Myometrial cell (primary cell): ENCODE data around the gene ZNF524. TPM values are rescaled to one million over a fixed set of nuclear protein-coding genes. Genes with fewer than 3 reads are reported as not detected.

ENCODE experiments used
- total RNA-seq: library from RNA; depleted of rRNA; stranded (reverse); fragments of >200 nt; gene quantifications from 2 replicates; pipeline ENCODE4 v1.2.3, GENCODE V29; 2015

The ZNF524 gene, protein sequence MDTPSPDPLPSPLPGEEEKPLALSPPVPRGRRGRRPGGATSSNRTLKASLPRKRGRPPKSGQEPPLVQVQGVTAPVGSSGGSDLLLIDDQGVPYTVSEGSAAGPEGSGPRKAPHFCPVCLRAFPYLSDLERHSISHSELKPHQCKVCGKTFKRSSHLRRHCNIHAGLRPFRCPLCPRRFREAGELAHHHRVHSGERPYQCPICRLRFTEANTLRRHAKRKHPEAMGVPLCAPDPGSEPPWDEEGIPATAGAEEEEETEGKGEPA
- 10.5 and 35.7 TPM in 2 replicates for total RNA-seq

DNA sequence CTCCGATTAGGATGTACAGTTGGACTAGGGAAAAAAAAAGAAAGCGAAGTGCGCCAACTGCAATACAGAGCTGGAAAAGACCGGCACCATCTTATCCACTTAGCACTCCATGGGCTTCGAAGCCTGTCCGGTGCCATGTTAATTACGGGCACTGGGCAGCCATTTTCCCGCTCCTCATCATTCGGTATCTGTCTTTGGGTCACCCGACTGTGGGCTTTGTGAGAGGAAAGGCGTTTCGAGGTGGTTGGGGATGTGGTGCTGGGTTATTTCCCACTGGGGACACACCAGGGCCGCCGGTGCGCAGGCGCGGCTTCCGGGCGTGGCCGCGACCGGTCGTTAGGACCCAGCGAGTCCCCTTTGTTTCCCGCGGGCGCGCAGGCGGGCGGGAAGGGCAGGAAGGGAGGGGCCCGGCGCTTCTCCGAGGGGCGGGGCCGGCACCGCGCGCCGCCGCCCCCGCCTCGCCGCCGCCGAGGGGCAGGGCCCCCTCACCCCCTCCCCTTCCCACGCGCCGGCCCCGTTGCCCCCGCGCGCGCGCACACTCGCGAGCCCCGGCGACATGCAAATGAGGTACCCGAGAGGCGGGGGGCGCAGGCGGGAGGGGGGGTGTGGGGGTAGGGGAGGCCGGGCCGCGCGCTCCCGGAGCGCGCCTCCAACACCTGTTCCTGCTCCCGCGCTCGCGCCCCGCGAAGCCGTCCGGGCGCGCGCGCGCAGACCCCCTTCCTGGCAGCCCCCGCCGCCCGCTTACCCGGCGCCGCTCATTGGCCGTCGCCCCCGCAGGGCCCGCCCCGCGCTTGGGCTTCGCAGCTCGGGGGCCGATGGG, at the start of gene ZNF524:
TSS of gene ZNF524 (plus strand) at position 447 of the 820 bp plus-strand sequence. CDS start 1,825 bp downstream, outside the sequence.

DNA sequence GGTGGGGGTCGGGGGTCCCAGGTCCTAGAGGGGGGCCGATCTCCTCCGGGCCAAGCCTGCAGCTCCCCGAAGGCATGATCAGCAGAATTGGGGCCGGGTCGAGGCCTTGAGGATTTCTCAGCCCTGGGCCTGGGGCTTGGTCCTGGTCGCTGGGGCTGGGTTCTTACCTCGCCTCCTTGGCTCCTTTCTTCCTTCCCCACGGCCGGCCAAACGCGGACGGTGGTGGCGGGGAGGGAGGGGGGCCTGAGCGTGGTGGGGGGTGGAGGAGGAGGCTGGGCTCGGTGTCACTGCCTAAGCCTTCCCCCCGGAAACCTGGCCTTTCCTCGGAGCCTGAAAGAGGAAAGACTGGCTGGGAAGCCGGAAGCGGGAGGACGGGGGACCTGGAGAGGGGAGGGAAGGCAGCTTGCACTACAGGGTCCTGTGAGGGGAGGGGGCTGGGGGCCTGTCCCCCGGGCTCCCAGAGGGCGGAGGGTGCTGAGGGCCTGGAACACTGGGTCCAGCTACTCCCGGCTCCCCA, 19.4 kb upstream of the ZNF524 start, which contains the start of gene ZNF579:
TSS of gene ZNF579 (minus strand) at position 221 of the 517 bp plus-strand sequence. CDS start 1,209 bp downstream, outside the sequence.

DNA sequence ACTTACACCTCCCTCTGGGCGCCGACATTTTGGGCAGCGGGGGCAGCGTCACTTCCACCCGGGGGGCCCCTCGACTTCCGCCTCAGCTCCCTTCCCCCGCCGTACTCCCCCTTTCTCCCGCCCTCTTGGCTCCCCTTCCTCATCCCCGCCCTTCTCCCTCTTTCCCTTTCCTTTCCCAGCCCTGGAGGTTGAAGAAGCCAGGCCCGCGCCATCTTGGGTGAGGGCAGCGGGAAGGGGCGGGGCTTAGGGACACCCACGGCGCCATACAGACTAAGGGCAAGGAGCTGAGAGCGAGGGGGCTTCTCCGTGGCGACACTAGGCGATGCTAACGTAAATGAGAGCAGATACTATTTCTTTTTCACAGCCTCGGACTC, 633 bp upstream of the ZNF524 start, which contains the start of gene FIZ1:
TSS of gene FIZ1 (minus strand) at position 50 of the 374 bp plus-strand sequence. CDS start 1,652 bp downstream, outside the sequence.

DNA sequence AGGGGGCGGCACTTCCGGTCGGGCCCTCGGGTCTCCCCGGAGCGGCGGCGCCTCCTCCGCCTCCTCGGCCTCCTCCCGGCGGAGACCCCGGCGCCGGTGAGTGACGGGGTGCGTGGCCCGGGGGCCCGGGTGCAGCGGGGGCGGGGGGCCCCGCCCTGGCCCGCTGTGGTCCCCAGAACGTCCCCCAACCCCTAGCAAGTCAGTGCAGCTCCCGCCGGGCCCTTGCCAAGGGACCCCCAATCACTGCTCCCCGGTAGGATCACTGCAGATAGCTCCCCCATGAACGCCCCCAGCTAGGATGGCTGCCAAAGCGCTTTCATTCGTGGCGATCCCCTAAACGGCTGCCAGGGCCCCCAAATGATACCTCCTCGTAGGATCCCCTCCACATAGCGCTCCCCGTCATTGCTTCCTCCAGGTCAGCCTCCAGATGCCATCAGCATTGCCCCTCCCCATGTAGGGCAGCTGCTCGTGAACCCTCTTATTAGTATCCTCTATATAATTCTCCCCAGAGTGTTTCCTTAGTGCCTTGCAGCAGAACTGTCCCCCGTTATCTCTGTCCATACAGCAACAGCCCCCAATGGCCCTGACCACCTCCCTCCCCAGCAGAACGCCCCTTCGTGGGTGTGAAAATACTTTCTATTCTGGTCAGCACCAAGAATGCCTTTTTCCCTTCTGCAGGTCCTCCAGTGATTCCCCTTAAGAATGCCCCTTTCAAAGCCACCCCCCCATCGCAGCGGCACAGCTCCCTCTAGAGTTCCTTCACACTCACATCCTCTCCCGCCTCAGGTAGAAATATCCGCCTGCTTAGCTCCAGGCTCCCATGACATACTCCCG, 5.8 kb downstream of the ZNF524 start, which contains the start of gene ZNF865:
TSS of gene ZNF865 (plus strand) at position 11 of the 834 bp plus-strand sequence. CDS start 7,972 bp downstream, outside the sequence.

DNA sequence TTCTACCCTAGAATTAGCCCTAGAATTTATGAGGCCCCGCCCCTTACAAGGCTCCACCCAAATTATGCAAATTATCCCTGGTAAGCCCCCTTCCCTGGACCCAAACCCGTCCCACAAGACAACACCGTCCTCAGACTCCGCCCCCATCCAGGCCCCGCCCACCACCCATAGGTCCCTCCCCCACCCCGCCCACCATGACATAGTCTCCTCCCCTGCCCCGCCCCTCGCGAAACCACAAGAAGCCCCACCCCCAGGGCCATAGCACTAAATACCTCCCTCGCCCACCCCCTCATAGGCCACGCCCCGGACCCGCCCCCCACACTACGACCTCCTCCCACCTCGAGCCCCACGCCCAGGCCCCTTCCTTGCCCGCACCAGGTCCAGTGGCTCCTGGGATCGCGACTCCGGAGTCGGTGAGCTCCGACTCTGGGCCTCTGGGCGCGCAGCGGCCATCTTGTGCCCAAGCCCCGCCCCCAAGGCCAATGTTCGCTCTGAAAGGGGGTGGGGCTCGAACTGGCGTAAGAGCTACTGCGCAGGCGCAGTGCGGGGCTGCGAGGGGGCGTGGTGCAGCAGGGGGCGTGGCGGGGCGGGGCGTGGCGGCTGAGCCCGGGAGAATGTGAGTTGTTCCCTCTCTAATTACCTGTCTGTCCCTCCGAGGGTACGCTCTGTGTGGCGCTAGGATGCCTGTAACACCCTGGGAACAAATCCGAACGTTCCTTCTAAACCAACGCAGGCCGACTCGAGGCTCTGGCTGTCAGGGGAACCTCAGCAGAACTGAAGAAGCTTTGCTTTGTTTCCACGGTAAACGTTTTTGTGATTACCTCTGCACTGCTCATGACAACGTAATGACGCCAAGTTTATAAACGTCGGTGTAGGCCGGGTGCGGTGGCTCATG, 24.3 kb downstream of the ZNF524 start, which contains the start of gene ZNF784:
TSS of gene ZNF784 (minus strand) at position 458 of the 895 bp plus-strand sequence. CDS start at position 453, 5 bp downstream.

DNA sequence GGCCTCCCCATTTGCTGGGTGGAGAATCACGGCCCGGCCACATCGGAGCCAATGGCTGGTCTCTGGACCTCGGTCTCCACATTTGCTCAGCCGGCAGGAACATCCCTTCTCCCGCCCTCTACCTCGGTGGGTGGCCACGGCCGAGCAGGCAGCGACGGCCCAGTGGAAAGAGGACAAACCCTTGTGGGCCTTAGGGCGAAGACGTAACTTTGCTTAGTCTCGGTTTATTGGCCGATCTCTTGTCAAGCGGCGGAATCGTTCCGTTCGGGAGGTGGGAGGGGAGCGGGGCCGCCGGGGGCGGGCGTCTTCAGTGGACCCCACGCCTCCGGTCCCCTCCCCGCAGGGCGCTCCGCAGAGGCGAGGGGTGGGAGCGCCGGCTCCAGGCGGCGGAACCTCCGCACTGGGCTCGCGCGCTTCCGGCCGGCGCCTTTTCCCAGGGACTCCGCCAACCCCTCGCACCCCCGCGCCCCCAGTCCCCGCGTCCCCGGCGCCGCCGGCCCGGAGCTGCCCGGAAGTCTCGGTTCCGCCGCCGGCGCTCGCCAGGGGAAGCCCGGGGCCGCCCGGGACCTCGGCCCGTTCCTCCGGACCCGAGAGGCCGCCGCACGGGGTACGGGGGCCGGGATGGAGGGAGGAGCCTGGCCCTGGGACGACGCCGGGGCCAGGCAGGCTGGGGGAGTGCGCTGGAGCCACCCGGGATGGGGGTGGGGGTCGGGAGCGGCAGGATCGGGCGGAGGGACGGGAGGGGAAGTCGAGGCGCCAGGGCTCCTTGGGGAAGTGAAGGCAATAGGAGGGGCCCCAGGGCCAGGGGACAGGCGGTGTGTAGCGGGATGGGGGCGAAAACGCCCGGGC, 40.7 kb downstream of the ZNF524 start, which contains the start of gene ZNF580:
TSS of gene ZNF580 (plus strand) at position 426 of the 849 bp plus-strand sequence. CDS start 1,507 bp downstream, outside the sequence.

DNA sequence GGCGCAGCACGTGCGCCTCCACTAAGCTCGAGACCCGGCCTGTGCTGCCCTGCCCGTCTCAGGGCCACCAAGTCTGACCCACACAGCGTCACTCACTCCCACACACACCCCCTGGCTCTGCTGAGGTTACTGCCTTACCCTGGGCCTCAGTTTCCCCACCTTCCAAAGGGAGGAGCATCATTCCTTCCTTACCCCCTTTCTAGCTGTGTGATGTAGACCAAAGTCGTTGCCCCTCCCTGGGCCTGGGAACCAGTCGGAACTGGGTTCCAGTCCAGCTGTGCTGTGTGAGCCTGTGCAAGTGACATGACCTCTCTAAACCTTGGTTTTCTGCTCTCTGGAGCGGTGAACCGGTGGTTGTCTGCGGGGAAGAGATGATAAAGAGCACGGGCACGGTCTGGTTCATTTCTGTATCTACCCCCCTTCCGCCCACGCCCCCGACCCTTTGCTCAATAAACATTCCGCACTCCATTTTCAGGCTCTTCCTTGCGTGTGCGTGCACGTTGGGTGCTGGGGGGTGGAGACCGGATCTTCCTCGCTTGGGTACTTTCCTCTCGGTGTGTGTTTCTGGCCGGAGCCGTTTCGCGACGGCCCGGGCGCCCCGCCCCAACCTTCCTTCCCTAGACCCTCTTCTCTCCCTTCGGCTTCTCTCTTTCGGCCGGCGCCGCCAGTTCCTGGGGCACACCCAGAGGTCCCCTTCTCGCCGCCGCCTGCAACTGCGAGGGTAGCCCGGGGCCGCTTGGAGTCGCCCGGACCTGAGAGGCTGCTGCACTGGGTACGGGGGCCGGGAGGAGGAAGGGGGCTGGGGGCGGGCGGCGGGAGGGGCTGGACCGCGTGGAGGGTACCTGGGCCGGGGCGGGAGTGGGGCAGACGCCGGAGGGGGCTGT, 43.2 kb downstream of the ZNF524 start, which contains the start of gene ZNF581:
TSS of gene ZNF581 (plus strand) at position 647 of the 884 bp plus-strand sequence. CDS start 923 bp downstream, outside the sequence.

DNA sequence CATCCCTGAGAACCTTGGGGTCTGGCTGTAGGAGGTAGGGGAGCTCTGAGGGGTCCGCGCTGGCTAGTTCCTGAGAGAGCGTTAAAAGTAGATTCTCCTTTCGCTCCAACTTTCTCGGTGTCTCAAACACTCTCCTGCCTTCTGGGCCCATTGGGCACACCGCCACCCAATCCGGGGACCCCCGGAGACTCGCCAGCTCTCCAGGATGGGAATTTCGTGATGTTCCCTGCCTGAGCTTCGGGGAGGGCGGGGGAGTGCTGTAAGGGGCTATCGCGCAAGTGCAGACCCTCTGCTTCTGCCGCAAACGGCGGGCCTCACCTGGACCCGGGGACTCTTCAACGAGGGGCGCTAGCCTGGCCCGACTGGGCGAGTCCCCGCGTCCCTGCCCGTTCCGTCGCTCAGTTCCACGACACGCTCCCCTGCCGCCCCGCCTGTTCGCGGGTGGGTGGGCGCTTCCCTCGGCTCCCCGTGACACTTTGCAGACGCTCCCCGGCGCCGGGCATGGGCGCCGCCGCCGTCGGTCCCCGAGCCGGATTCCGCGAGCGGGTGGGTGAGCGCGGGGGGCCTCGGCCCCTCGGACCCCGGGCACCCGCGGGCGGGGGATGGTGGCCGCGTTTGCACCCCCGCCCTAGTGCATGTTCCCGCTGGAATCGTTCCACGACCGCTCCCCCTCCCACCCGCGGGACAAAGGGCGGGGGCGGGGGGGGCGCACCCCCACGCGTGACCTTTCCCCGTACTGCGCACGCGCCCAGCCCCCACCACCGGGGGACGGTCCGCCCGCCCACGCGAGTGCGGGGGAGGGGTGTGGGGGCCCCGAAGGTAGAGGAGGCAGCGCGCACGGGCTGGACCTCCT, 47.9 kb downstream of the ZNF524 start, which contains the start of gene CCDC106:
TSS of gene CCDC106 (plus strand) at position 481 of the 853 bp plus-strand sequence. CDS start 835 bp downstream, outside the sequence.

Other genes with a start within 250 kb of the ZNF524 start
- under 0.01 TPM in 1 of 2 replicates, not detected in the other for gene COX6B2, start 245.6 kb upstream of the ZNF524 start, total RNA-seq
- gene GARIN5B, start 237.0 kb upstream of the ZNF524 start, total RNA-seq: not detected in 2 replicates
- gene IL11, start 229.8 kb upstream of the ZNF524 start, total RNA-seq: 1.8 and 4.3 TPM in 2 replicates
- not detected in 2 replicates for gene TMEM190, start 223.5 kb upstream of the ZNF524 start, total RNA-seq
- gene TMEM238, start 216.0 kb upstream of the ZNF524 start, total RNA-seq: not detected in 2 replicates
- gene RPL28, start 214.4 kb upstream of the ZNF524 start, total RNA-seq: 437 and 447 TPM in 2 replicates
- gene UBE2S, start 192.5 kb upstream of the ZNF524 start, total RNA-seq: 121 and 166 TPM in 2 replicates
- not detected in 2 replicates for gene SHISA7, start 157.0 kb upstream of the ZNF524 start, total RNA-seq
- gene ISOC2, start 138.6 kb upstream of the ZNF524 start, total RNA-seq: 120 and 181 TPM in 2 replicates
- gene C19orf85, start 135.5 kb upstream of the ZNF524 start, total RNA-seq: 0.29 TPM in 1 of 2 replicates, not detected in the other
- gene ZNF628, start 123.7 kb upstream of the ZNF524 start, total RNA-seq: 2.5 and 2.6 TPM in 2 replicates
- 37.4 and 39.8 TPM in 2 replicates for gene NAT14, start 115.1 kb upstream of the ZNF524 start, total RNA-seq
- 2.3 and 6.7 TPM in 2 replicates for gene SSC5D, start 111.9 kb upstream of the ZNF524 start, total RNA-seq
- not detected in 2 replicates for gene SBK2, start 63.2 kb upstream of the ZNF524 start, total RNA-seq
- 0.58 TPM in 1 of 2 replicates, not detected in the other for gene SBK3, start 54.7 kb upstream of the ZNF524 start, total RNA-seq
- gene ZNF579, start 19.4 kb upstream of the ZNF524 start, total RNA-seq: 6.1 and 6.6 TPM in 2 replicates
- 1.9 and 3.2 TPM in 2 replicates for gene FIZ1, start 771 bp upstream of the ZNF524 start, total RNA-seq
- gene ZNF865, start 5.4 kb downstream of the ZNF524 start, total RNA-seq: 2.6 and 3.5 TPM in 2 replicates
- 3.7 and 6.6 TPM in 2 replicates for gene ZNF784, start 24.3 kb downstream of the ZNF524 start, total RNA-seq
- 5.8 and 10.4 TPM in 2 replicates for gene ZNF580, start 40.7 kb downstream of the ZNF524 start, total RNA-seq
- 19.9 and 23.0 TPM in 2 replicates for gene ZNF581, start 43.4 kb downstream of the ZNF524 start, total RNA-seq
- 8.3 and 11.5 TPM in 2 replicates for gene CCDC106, start 47.9 kb downstream of the ZNF524 start, total RNA-seq
- 201 and 229 TPM in 2 replicates for gene U2AF2, start 54.7 kb downstream of the ZNF524 start, total RNA-seq
- gene EPN1, start 74.9 kb downstream of the ZNF524 start, total RNA-seq: 104 and 157 TPM in 2 replicates
- gene NLRP9, start 138.1 kb downstream of the ZNF524 start, total RNA-seq: not detected in 2 replicates
- gene RFPL4A, start 158.8 kb downstream of the ZNF524 start, total RNA-seq: not detected in 2 replicates
- not detected in 2 replicates for gene RFPL4AL1, start 168.8 kb downstream of the ZNF524 start, total RNA-seq
- gene NLRP11, start 231.7 kb downstream of the ZNF524 start, total RNA-seq: not detected in 2 replicates
- not detected in 2 replicates for gene NLRP4, start 236.3 kb downstream of the ZNF524 start, total RNA-seq